A549 (cell line): ENCODE results near the gene SLIT3. TPM values are rescaled to one million over a fixed set of nuclear protein-coding genes. Genes with fewer than 3 reads are reported as not detected.

Experiments
- ATAC-seq, 2 experiments: fragments of 200-7000 bp in 1 of 2; fragments of >200 bp in 1 of 2; cut with Nextera tagmentation in 1 of 2; cut with Tn5 transposase in 1 of 2; 3 replicates each; pipeline versions ENCODE4 v1.8.0 to v1.9.1; 2018 to 2020; ENCODE audit warnings: mild to moderate bottlenecking in 1 of 2, moderate library complexity in 1 of 2
- CTCF ChIA-PET: fragments of 300-600 bp; sonication (Branson Sonifier 250); formaldehyde crosslinking; extraction: SDS; loops from one replicate; lab custom pipeline; 2021; ENCODE audit warnings: antibody characterized with exemption, inconsistent platforms; lab: Yijun Ruan, JAX
- POLR2A ChIA-PET: fragments of 350-600 bp; formaldehyde crosslinking; extraction: SDS; loops from one replicate; lab custom pipeline; 2021; ENCODE audit warnings: antibody characterized with exemption, inconsistent platforms; lab: Yijun Ruan, JAX
- DNase-seq, 2 experiments: peaks; one replicate each; pipeline versions ENCODE4 v3.0.0 to v3.0.0-alpha.2; 2011 to 2016; ENCODE audit warnings: low read depth in 1 of 2, low spot score in 1 of 2
- FAIRE-seq: peaks from 2 replicates; lab custom pipeline; 2011; peaks lifted over from hg19 to GRCh38; lab: Jason Lieb, UNC
- H3K27ac ChIP-seq, 2 experiments: fragments of >200 bp; sonication (Bioruptor Twin); formaldehyde crosslinking; 3 replicates each; pipeline ENCODE4 v1.5.1; 2016 to 2017
- H3K4me1 ChIP-seq: fragments of >200 bp; sonication (Bioruptor Twin); formaldehyde crosslinking; 3 replicates; pipeline ENCODE4 v1.6.1; 2016
- H3K4me2 ChIP-seq: fragments of >200 bp; sonication (Bioruptor Twin); formaldehyde crosslinking; 3 replicates; pipeline ENCODE4 v1.6.1; 2016
- H3K4me3 ChIP-seq: fragments of >200 bp; sonication (Bioruptor Twin); formaldehyde crosslinking; 3 replicates; pipeline ENCODE4 v1.5.1; 2016
- H3K9me3 ChIP-seq: fragments of >200 bp; sonication (Bioruptor Twin); formaldehyde crosslinking; 3 replicates; pipeline ENCODE4 v1.6.1; 2016
- CBX2 ChIP-seq: fragments of 200-600 bp; sonication (generic); IDR thresholded peaks from 2 replicates; pipeline ENCODE4 v1.6.1; 2016; ENCODE audit warnings: low read depth, mild to moderate bottlenecking, borderline replicate concordance
- CHD2 ChIP-seq: fragments of 150-350 bp; IDR thresholded peaks from 2 replicates; pipeline ENCODE4 v1.6.1; 2014; ENCODE audit warnings: low read length; ENCODE audit not compliant: partially characterized antibody
- CHD4 ChIP-seq: fragments of 200-600 bp; sonication (generic); IDR thresholded peaks from 2 replicates; pipeline ENCODE4 v1.6.1; 2016; ENCODE audit warnings: antibody characterized with exemption, mild to moderate bottlenecking, borderline replicate concordance
- ELK1 ChIP-seq: fragments of 150-350 bp; IDR thresholded peaks from 2 replicates; pipeline ENCODE4 v1.6.1; 2014; ENCODE audit warnings: low read depth, mild to moderate bottlenecking, low read length
- ESRRA ChIP-seq: fragments of 150-350 bp; IDR thresholded peaks from 2 replicates; pipeline ENCODE4 v1.6.1; 2014; ENCODE audit warnings: mild to moderate bottlenecking, low read length, borderline replicate concordance
- FOSL2 ChIP-seq, 2 experiments: fragments of 450-650 bp in 1 of 2; fragments of >200 bp in 1 of 2; sonication (Bioruptor Twin) in 1 of 2; formaldehyde crosslinking; IDR thresholded peaks; 2 replicates each; pipeline versions ENCODE4 v1.5.0 to v1.6.1; 2016 to 2020; ENCODE audit warnings: mild to moderate bottlenecking in 1 of 2, moderate library complexity in 1 of 2
- HOXB5 ChIP-seq: fragments of 250-450 bp; sonication (Bioruptor Pico); IDR thresholded peaks from 2 replicates; pipeline ENCODE4 v1.5.0; 2020; ENCODE audit warnings: mild to moderate bottlenecking, moderate library complexity
- JUN ChIP-seq, 2 experiments: fragments of >200 bp; sonication (Bioruptor Twin); formaldehyde crosslinking; IDR thresholded peaks; 2 replicates in 1 of 2; 3 replicates in 1 of 2; pipeline ENCODE4 v1.6.1; 2016 to 2017
- KDM1A ChIP-seq: fragments of 200-600 bp; sonication (generic); IDR thresholded peaks from 2 replicates; pipeline ENCODE4 v1.6.1; 2016; ENCODE audit warnings: low read depth, mild to moderate bottlenecking
- MAFK ChIP-seq: fragments of 450-650 bp; IDR thresholded peaks from 2 replicates; pipeline ENCODE4 v1.6.1; 2014; ENCODE audit not compliant: partially characterized antibody
- MYC ChIP-seq: IDR thresholded peaks from 2 replicates; pipeline ENCODE4 v1.6.1; 2012; ENCODE audit warnings: mild to moderate bottlenecking, inconsistent platforms, low read length, improper control_type of control experiment, borderline replicate concordance
- NFE2L2 ChIP-seq: fragments of 150-350 bp; conservative IDR thresholded peaks from 2 replicates; pipeline ENCODE4 v1.6.1; 2014; ENCODE audit warnings: low read length
- NR3C1 ChIP-seq: fragments of >200 bp; sonication (Bioruptor Twin); formaldehyde crosslinking; IDR thresholded peaks from 3 replicates; pipeline ENCODE4 v1.6.1; 2017
- PHF8 ChIP-seq: fragments of 200-600 bp; sonication (generic); IDR thresholded peaks from 2 replicates; pipeline ENCODE4 v1.6.1; 2016; ENCODE audit warnings: low read depth, mild to moderate bottlenecking, antibody characterized with exemption, moderate library complexity, borderline replicate concordance
- POLR2A ChIP-seq: IDR thresholded peaks from 2 replicates; pipeline ENCODE4 v1.6.1; 2012; ENCODE audit warnings: mild to moderate bottlenecking, low read length
- POLR2AphosphoS2 ChIP-seq: conservative IDR thresholded peaks from 2 replicates; pipeline ENCODE4 v1.6.1; 2012; ENCODE audit warnings: low read length, improper control_type of control experiment, inconsistent platforms
- RNF2 ChIP-seq: fragments of 200-600 bp; sonication (generic); IDR thresholded peaks from 2 replicates; pipeline ENCODE4 v1.6.1; 2016; ENCODE audit warnings: low read depth, mild to moderate bottlenecking, antibody characterized with exemption, moderate library complexity, borderline replicate concordance
- SREBF2 ChIP-seq: fragments of 450-650 bp; IDR thresholded peaks from 2 replicates; pipeline ENCODE4 v1.6.1; 2014; ENCODE audit warnings: mild to moderate bottlenecking, moderate library complexity
- TFCP2L1 ChIP-seq: fragments of 250-450 bp; sonication (Bioruptor Pico); IDR thresholded peaks from 2 replicates; pipeline ENCODE4 v1.5.0; 2021; ENCODE audit warnings: mild to moderate bottlenecking
- TP53 ChIP-seq: fragments of 250-450 bp; sonication (Bioruptor Pico); IDR thresholded peaks from 2 replicates; pipeline ENCODE4 v1.5.0; 2021; ENCODE audit warnings: mild to moderate bottlenecking, moderate library complexity
- ZC3H11A ChIP-seq: fragments of 450-650 bp; IDR thresholded peaks from 2 replicates; pipeline ENCODE4 v1.6.1; 2014; ENCODE audit warnings: antibody characterized with exemption, mild to moderate bottlenecking
- ZSCAN20 ChIP-seq: fragments of 250-450 bp; sonication (Bioruptor Pico); IDR thresholded peaks from 2 replicates; pipeline ENCODE4 v1.8.0; 2022; ENCODE audit warnings: mild to moderate bottlenecking, moderate library complexity
- WGBS: methylation state at CpG from one replicate; pipeline ENCODE4 v1.1.6; 2017; ENCODE audit errors: missing lambda C conversion rate; 5-methylcytosine and 5-hydroxymethylcytosine counted together
- polyA plus RNA-seq, 4 experiments: library from polyadenylated mRNA; depleted of rRNA in 3 of 4; stranded (reverse); fragments of >200 nt; fragmentation: RNase III in 1 of 4; extraction: RNeasy Plus Mini Kit Qiagen cat#74134 plus additional on column Dnase treatment in 1 of 4; gene quantifications; 2 replicates in 3 of 4; 3 replicates in 1 of 4; pipeline ENCODE4 v1.2.3, GENCODE V29; 2011 to 2017
- TF ChIP-seq, protein P1 (sequence below): fragments of 450-650 bp; IDR thresholded peaks from 2 replicates; pipeline ENCODE4 v1.6.1; 2014; ENCODE audit warnings: antibody characterized with exemption
- TF ChIP-seq, protein P2 (sequence below): fragments of >200 bp; sonication (Bioruptor Twin); formaldehyde crosslinking; IDR thresholded peaks from 2 replicates; pipeline ENCODE4 v1.6.1; 2016

Gene SLIT3
- polyA plus RNA-seq, 2 of the 4 experiments (the other 2 are of a cell fraction): 12.7 to 22.9 TPM

- Histone ChIP-seq H3K4me1 (no peaks in the 10 kb centered on the region), H3K9me3 (no peaks in the 10 kb centered on the region), H3K27ac (no peak overlapping the region), H3K4me2 (no peak overlapping the region), H3K4me3 (no peak overlapping the region)
- DNase-seq (no peak), FAIRE-seq (no peak), ATAC-seq (no peak)
- WGBS: 81% methylated on average over 7 of the region's 8 CpGs
- ChIA-PET POLR2A (no interaction called here), CTCF (interaction anchor here (0.7 to 3.2 kb wide), 3 partner anchors 9 to 882 kb away, joined by 3 to 25 read pairs (median 3); no protein-coding TSS in a partner anchor)
- TF ChIP-seq ZC3H11A (no peak), HOXB5 (CRISPR knock-in tag) (no peak), MYC (no peak), TP53 (CRISPR knock-in tag) (no peak), FOSL2 (IDR thresholded peaks at IDR 0.05) (no peak), FOSL2 (CRISPR knock-in tag; IDR thresholded peaks at IDR 0.05) (no peak), PHF8 (no peak), MAFK (no peak), ZSCAN20 (CRISPR knock-in tag) (no peak), TFCP2L1 (CRISPR knock-in tag) (no peak), CHD4 (no peak), ELK1 (no peak), SREBF2 (no peak), RNF2 (no peak)
Observed at GRCh38 chr5:168699002-168699401, 601.9 kb downstream of the SLIT3 start.

GRCh38 chr5:168697034-168697720 is 603.8 kb downstream of the SLIT3 start:
- no peaks in the 10 kb centered on the region for H3K4me1 ChIP-seq
- no peak overlapping the region for H3K4me3 ChIP-seq
- no peak for FAIRE-seq
- TF ChIP-seq, protein P1, sequence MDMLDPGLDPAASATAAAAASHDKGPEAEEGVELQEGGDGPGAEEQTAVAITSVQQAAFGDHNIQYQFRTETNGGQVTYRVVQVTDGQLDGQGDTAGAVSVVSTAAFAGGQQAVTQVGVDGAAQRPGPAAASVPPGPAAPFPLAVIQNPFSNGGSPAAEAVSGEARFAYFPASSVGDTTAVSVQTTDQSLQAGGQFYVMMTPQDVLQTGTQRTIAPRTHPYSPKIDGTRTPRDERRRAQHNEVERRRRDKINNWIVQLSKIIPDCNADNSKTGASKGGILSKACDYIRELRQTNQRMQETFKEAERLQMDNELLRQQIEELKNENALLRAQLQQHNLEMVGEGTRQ: no peak
- TF ChIP-seq POLR2AphosphoS2 (no peak), JUN (IDR thresholded peaks at IDR 0.05) (no peak), ZC3H11A (no peak), CHD2 (no peak), CBX2 (no peak), NFE2L2 (no peak), HOXB5 (CRISPR knock-in tag) (no peak), POLR2A (no peak), SREBF2 (no peak), ESRRA (no peak), NR3C1 (no peak), TFCP2L1 (CRISPR knock-in tag) (no peak), KDM1A (no peak)
- TF ChIP-seq, protein P2, sequence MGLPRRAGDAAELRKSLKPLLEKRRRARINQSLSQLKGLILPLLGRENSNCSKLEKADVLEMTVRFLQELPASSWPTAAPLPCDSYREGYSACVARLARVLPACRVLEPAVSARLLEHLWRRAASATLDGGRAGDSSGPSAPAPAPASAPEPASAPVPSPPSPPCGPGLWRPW: no peak
- TF ChIP-seq, all 56 proteins: peak for 0
- H3K4me2 ChIP-seq: no peak overlapping the region
- WGBS: 85% methylated on average over 11 of the region's 11 CpGs
- ATAC-seq (no peak), DNase-seq (no peak)
- H3K27ac ChIP-seq: no peak overlapping the region
- no peaks in the 10 kb centered on the region for H3K9me3 ChIP-seq
- POLR2A ChIA-PET: no interaction called here
- CTCF ChIA-PET: interaction anchor here (1.4 to 3.2 kb wide), 2 partner anchors 10 to 17 kb away, joined by 4 to 25 read pairs; no protein-coding TSS in a partner anchor
